ENCODE measurements around the gene SAMD4B.
A peak's percentile ranks its signal among the peaks of the same experiment; 100 is the strongest.

DNA sequence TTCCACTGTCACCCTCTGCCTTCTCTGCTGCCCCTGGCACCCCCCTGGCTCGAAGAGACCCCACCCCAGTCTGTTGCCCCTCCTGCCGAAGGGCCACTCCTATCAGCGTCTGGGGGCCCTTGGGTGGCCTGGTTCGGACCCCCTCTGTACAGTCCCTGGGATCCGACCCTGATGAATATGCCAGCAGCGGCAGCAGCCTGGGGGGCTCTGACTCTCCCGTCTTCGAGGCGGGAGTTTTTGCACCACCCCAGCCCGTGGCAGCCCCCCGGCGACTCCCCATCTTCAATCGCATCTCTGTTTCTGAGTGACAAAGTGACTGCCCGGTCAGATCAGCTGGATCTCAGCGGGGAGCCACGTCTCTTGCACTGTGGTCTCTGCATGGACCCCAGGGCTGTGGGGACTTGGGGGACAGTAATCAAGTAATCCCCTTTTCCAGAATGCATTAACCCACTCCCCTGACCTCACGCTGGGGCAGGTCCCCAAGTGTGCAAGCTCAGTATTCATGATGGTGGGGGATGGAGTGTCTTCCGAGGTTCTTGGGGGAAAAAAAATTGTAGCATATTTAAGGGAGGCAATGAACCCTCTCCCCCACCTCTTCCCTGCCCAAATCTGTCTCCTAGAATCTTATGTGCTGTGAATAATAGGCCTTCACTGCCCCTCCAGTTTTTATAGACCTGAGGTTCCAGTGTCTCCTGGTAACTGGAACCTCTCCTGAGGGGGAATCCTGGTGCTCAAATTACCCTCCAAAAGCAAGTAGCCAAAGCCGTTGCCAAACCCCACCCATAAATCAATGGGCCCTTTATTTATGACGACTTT lies 66.4 kb downstream of the SAMD4B start:
- TF ChIP-seq, protein P1, sequence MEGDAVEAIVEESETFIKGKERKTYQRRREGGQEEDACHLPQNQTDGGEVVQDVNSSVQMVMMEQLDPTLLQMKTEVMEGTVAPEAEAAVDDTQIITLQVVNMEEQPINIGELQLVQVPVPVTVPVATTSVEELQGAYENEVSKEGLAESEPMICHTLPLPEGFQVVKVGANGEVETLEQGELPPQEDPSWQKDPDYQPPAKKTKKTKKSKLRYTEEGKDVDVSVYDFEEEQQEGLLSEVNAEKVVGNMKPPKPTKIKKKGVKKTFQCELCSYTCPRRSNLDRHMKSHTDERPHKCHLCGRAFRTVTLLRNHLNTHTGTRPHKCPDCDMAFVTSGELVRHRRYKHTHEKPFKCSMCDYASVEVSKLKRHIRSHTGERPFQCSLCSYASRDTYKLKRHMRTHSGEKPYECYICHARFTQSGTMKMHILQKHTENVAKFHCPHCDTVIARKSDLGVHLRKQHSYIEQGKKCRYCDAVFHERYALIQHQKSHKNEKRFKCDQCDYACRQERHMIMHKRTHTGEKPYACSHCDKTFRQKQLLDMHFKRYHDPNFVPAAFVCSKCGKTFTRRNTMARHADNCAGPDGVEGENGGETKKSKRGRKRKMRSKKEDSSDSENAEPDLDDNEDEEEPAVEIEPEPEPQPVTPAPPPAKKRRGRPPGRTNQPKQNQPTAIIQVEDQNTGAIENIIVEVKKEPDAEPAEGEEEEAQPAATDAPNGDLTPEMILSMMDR (IDR thresholded peaks at IDR 0.05) = peak in 1 of 7 experiments; percentile 10
- TF ChIP-seq POLR2A (IDR thresholded peaks at IDR 0.05) (peak in 1 of 4 donors; percentile 47), EP300 (IDR thresholded peaks at IDR 0.05) (no peak), POLR2AphosphoS5 (IDR thresholded peaks at IDR 0.05) (peak; percentile 0 to 90 (median 86))

Measured in stomach (tissue), 4 donors.